Measurements from ENCODE around the gene ARL8A.

DNA sequence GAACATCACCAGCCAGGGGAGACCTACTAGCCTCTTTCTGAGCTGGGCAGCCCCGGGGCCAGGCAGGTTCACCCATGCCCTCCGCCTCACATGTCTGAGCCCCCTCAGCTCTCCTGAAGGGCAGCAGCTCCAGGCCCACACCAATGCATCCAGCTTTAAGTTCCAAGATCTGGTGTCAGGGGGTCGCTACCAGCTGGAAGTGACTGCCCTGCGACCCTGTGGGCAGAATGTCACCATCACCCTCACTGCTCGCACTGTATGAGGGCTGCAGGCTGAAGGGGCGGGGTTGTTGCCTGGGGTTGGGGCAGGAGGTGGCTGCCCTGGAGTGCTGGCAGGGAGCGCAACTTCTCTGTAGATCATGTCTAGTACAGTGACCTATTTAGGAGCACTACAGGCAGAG, 24.3 kb upstream of the ARL8A start:
- TF ChIP-seq, protein P1, sequence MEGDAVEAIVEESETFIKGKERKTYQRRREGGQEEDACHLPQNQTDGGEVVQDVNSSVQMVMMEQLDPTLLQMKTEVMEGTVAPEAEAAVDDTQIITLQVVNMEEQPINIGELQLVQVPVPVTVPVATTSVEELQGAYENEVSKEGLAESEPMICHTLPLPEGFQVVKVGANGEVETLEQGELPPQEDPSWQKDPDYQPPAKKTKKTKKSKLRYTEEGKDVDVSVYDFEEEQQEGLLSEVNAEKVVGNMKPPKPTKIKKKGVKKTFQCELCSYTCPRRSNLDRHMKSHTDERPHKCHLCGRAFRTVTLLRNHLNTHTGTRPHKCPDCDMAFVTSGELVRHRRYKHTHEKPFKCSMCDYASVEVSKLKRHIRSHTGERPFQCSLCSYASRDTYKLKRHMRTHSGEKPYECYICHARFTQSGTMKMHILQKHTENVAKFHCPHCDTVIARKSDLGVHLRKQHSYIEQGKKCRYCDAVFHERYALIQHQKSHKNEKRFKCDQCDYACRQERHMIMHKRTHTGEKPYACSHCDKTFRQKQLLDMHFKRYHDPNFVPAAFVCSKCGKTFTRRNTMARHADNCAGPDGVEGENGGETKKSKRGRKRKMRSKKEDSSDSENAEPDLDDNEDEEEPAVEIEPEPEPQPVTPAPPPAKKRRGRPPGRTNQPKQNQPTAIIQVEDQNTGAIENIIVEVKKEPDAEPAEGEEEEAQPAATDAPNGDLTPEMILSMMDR (IDR thresholded peaks at IDR 0.05) = no peak
- TF ChIP-seq EZH2 (IDR thresholded peaks at IDR 0.05; ENCODE audit: borderline replicate concordance, insufficient read depth, low read depth, low read length, poor library complexity, severe bottlenecking) = no peak

Measured in B cell (primary cell).